Suprapubic skin (tissue), 4 donors: ENCODE measurements around the gene KANSL1. TPM values are rescaled to one million over a fixed set of nuclear protein-coding genes. Genes with fewer than 3 reads are reported as not detected.

ENCODE experiments used
- DNase-seq, 2 donors: peaks; one replicate each; pipeline ENCODE4 v3.0.0-alpha.2; 2019; ENCODE audit warnings: low spot score in 2 of 2
- H3K27ac ChIP-seq: fragments of 200-600 bp; sonication (generic); one replicate; pipeline ENCODE4 v1.5.1; 2019
- H3K27me3 ChIP-seq: fragments of 200-600 bp; sonication (generic); one replicate; pipeline ENCODE4 v1.5.1; 2019
- H3K36me3 ChIP-seq: fragments of 200-600 bp; sonication (generic); one replicate; pipeline ENCODE4 v1.5.1; 2019
- H3K4me1 ChIP-seq: fragments of 200-600 bp; sonication (generic); one replicate; pipeline ENCODE4 v1.5.1; 2019
- H3K4me3 ChIP-seq: fragments of 200-600 bp; sonication (generic); one replicate; pipeline ENCODE4 v1.5.1; 2019; ENCODE audit warnings: mild to moderate bottlenecking
- H3K9me3 ChIP-seq: fragments of 200-600 bp; sonication (generic); one replicate; pipeline ENCODE4 v1.5.1; 2019
- EP300 ChIP-seq: sonication (generic); formaldehyde crosslinking; IDR thresholded peaks from one replicate; pipeline ENCODE4 v1.6.1; 2017; ENCODE audit warnings: antibody characterized with exemption
- POLR2A ChIP-seq, 2 donors: fragments of 450-650 bp; IDR thresholded peaks; one replicate each; pipeline ENCODE4 v1.6.1; 2017; ENCODE audit warnings: antibody characterized with exemption in 2 of 2, mild to moderate bottlenecking in 2 of 2, moderate library complexity in 2 of 2
- POLR2AphosphoS5 ChIP-seq, 3 donors: sonication (generic); formaldehyde crosslinking; IDR thresholded peaks; one replicate each; pipeline ENCODE4 v1.6.1; 2017; ENCODE audit warnings: antibody characterized with exemption in 3 of 3
- WGBS: methylation state at CpG from one replicate; pipeline ENCODE4 v1.1.5; 2018; 5-methylcytosine and 5-hydroxymethylcytosine counted together
- total RNA-seq, 4 donors: library from RNA; depleted of rRNA; stranded (reverse); fragments of >200 nt; gene quantifications; one replicate each; pipeline ENCODE4 v1.1.0, GENCODE V29; 2016
- TF ChIP-seq, protein P1 (sequence below), 2 donors: fragments of 200-600 bp in 1 of 2; fragments of 450-650 bp in 1 of 2; sonication (generic) in 1 of 2; IDR thresholded peaks; one replicate each; pipeline ENCODE4 v1.5.1; 2016 to 2019; ENCODE audit warnings: antibody characterized with exemption in 2 of 2, mild to moderate bottlenecking in 1 of 2, moderate library complexity in 1 of 2

The KANSL1 gene
- total RNA-seq, 4 donors from 2014 or later = 68.2 to 187 (median 79.0) TPM

DNA sequence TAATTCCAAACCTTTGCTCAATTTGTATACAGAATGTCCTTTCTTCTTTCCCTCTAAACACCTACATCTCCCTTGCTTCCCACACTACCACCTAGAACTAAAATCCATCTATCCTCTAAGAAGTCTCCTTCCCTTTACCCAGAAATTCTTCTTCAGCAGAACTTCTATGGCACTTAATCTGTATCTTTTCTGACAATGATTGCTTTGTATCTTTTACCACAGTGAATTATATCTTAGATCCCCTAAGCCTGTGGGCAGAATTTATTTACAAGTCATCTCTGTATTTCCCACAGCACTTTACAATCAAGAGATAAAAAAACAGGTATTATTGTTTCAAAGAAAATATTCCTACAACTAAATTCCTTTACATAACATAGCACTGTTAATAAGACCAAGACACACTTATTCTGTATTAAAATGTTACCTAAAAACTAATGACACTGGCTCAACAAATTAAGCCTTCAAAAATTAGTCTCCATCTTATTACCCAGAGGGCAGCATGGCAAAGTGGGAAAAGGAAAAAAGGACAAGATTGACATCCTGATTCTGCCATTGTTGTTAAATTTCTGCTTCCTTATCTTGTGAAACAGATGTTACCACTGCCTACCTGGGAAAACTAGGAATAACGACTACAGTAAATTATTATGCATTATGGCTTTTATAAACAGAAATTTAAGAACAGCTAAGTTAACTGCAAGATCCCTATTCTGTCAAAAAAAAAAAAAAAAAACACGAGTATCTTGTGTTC lies 42.8 kb downstream of the KANSL1 start:
- TF ChIP-seq, protein P1, sequence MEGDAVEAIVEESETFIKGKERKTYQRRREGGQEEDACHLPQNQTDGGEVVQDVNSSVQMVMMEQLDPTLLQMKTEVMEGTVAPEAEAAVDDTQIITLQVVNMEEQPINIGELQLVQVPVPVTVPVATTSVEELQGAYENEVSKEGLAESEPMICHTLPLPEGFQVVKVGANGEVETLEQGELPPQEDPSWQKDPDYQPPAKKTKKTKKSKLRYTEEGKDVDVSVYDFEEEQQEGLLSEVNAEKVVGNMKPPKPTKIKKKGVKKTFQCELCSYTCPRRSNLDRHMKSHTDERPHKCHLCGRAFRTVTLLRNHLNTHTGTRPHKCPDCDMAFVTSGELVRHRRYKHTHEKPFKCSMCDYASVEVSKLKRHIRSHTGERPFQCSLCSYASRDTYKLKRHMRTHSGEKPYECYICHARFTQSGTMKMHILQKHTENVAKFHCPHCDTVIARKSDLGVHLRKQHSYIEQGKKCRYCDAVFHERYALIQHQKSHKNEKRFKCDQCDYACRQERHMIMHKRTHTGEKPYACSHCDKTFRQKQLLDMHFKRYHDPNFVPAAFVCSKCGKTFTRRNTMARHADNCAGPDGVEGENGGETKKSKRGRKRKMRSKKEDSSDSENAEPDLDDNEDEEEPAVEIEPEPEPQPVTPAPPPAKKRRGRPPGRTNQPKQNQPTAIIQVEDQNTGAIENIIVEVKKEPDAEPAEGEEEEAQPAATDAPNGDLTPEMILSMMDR (IDR thresholded peaks at IDR 0.05) = no peak
- no peak for TF ChIP-seq POLR2AphosphoS5 (IDR thresholded peaks at IDR 0.05)
- TF ChIP-seq EP300 = no peak
- no peak for TF ChIP-seq POLR2A (IDR thresholded peaks at IDR 0.05)
- WGBS = 35% methylated on average over 2 of the region's 2 CpGs
- no peak for DNase-seq
- Histone ChIP-seq H3K9me3 (no peaks in the 10 kb centered on the region), H3K4me1 (peaks cover 56% of the 10 kb centered on the region), H3K27ac (no peak overlapping the region), H3K4me3 (no peak overlapping the region), H3K36me3 (no peaks in the 10 kb centered on the region), H3K27me3 (no peaks in the 10 kb centered on the region)

DNA sequence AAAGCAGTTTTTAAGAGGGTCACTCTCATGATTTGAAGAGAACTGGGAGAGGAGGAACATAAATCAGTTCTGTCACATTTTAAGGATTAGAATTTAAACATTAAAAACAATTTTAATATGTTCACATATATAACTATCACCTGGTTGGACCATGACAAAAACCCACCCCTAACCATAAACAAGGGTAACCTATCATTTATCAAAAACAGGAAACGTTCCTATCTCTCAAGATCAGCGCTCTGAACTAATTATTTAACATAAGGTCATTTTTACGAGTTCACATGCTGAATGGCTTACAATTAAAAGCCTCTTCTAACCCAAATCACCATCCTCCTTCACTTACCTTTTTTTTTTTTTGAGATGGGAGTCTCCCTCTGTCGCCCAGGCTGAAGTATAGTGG lies 45.0 kb downstream of the KANSL1 start:
- 59% methylated on average over 4 of the region's 4 CpGs for WGBS
- no peak for DNase-seq
- Histone ChIP-seq H3K27ac (no peak overlapping the region), H3K4me1 (peaks cover 53% of the 10 kb centered on the region), H3K27me3 (no peaks in the 10 kb centered on the region), H3K36me3 (no peaks in the 10 kb centered on the region), H3K9me3 (no peaks in the 10 kb centered on the region), H3K4me3 (no peak overlapping the region)
- no peak for TF ChIP-seq POLR2AphosphoS5 (IDR thresholded peaks at IDR 0.05)
- TF ChIP-seq, protein P1 (IDR thresholded peaks at IDR 0.05) = no peak
- no peak for TF ChIP-seq POLR2A (IDR thresholded peaks at IDR 0.05)
- TF ChIP-seq EP300 = no peak

DNA sequence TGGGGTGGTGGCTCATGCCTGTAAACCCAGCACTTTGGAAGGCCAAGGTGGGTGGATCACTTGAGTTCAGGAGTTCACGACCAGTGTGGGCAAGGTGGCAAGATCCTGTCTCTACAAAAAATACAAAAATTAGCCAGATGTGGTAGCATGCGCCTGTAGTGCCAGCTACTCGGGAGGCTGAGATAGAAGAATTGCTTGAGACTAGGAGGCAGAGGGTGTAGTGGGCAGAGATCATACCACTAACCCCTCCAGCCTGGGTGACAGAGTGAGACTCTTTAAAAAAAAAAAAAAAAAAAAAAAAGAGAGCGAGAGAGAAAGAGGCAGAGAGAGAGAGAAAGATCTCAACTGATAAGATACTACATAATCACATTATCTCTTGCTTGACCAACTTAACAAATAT lies 45.9 kb downstream of the KANSL1 start:
- no peaks in the 10 kb centered on the region for H3K9me3 ChIP-seq
- no peak overlapping the region for H3K27ac ChIP-seq
- TF ChIP-seq EP300 (no peak), POLR2A (IDR thresholded peaks at IDR 0.05) (no peak), POLR2AphosphoS5 (IDR thresholded peaks at IDR 0.05) (no peak)
- TF ChIP-seq, protein P1 (IDR thresholded peaks at IDR 0.05) = no peak
- H3K36me3 ChIP-seq = no peaks in the 10 kb centered on the region
- H3K27me3 ChIP-seq = no peaks in the 10 kb centered on the region
- peaks cover 50% of the 10 kb centered on the region for H3K4me1 ChIP-seq
- no peak overlapping the region for H3K4me3 ChIP-seq
- 83% methylated on average over 4 of the region's 4 CpGs for WGBS
- no peak for DNase-seq

DNA sequence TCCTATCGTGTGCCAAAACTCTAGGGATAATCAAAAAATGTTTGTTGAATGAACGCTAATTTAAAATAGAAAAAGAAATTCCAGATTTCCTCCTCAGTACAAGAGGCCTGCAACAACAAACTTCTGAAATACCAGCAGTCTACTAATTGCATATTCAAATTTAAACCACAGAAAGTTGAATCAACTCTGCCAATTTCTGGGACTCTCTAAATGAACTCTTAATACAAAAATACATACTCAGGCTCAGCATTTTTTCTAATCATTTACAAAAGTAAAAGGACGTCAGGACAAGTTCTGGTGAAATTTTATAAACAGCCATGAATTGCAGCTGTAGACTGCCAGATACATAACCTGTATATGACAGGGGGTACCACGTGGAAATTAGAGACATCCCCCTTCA lies 49.0 kb downstream of the KANSL1 start:
- TF ChIP-seq, protein P1 (IDR thresholded peaks at IDR 0.05) = no peak
- peaks cover 58% of the 10 kb centered on the region for H3K4me1 ChIP-seq
- no peaks in the 10 kb centered on the region for H3K9me3 ChIP-seq
- no peak for DNase-seq
- no peak overlapping the region for H3K27ac ChIP-seq
- no peak overlapping the region for H3K4me3 ChIP-seq
- no peaks in the 10 kb centered on the region for H3K27me3 ChIP-seq
- 29% methylated on average over 4 of the region's 4 CpGs for WGBS
- no peaks in the 10 kb centered on the region for H3K36me3 ChIP-seq

DNA sequence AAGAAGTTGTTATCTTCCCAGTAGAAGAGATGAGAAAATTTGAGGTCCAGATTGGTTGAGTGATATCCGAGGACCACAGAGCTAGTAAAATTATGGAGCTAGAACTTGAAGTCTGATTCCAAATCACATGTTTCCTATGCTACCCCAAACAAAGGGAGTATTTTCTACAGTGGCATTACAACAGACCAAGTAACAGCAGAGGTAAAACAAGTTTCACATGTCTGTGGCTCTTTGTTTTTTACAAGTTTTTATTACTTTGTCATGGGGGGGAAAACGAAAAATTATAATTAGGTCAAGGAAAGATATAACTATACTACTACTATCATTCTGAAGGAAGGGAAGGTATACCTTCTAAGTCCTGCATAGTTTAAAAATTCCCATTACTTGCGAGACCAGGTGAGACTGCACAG lies 49.4 kb downstream of the KANSL1 start:
- no peak for TF ChIP-seq POLR2A (IDR thresholded peaks at IDR 0.05)
- TF ChIP-seq, protein P1 (IDR thresholded peaks at IDR 0.05) = no peak
- TF ChIP-seq EP300 = no peak
- TF ChIP-seq POLR2AphosphoS5 (IDR thresholded peaks at IDR 0.05) = no peak
- no peaks in the 10 kb centered on the region for H3K27me3 ChIP-seq
- no peak overlapping the region for H3K4me3 ChIP-seq
- DNase-seq = no peak
- no peak overlapping the region for H3K27ac ChIP-seq
- WGBS = 33% methylated on average over 3 of the region's 3 CpGs
- no peaks in the 10 kb centered on the region for H3K36me3 ChIP-seq
- H3K9me3 ChIP-seq = no peaks in the 10 kb centered on the region
- peaks cover 60% of the 10 kb centered on the region for H3K4me1 ChIP-seq
